HG02678 (cell line): ENCODE data around the gene TMC6.
"Not testable (repeated sequence)": the region's sequence is repeated elsewhere in the genome, so short reads cannot be mapped to it uniquely, and the experiment has no call there.

Experiments used
- ATAC-seq: cut with Tn5 transposase; IDR thresholded peaks from one replicate; pipeline ENCODE4 v1.9.1; 2021; ENCODE audit warnings: mild to moderate bottlenecking, moderate library complexity; ENCODE audit not compliant: unreplicated experiment

Gene TMC6

DNA sequence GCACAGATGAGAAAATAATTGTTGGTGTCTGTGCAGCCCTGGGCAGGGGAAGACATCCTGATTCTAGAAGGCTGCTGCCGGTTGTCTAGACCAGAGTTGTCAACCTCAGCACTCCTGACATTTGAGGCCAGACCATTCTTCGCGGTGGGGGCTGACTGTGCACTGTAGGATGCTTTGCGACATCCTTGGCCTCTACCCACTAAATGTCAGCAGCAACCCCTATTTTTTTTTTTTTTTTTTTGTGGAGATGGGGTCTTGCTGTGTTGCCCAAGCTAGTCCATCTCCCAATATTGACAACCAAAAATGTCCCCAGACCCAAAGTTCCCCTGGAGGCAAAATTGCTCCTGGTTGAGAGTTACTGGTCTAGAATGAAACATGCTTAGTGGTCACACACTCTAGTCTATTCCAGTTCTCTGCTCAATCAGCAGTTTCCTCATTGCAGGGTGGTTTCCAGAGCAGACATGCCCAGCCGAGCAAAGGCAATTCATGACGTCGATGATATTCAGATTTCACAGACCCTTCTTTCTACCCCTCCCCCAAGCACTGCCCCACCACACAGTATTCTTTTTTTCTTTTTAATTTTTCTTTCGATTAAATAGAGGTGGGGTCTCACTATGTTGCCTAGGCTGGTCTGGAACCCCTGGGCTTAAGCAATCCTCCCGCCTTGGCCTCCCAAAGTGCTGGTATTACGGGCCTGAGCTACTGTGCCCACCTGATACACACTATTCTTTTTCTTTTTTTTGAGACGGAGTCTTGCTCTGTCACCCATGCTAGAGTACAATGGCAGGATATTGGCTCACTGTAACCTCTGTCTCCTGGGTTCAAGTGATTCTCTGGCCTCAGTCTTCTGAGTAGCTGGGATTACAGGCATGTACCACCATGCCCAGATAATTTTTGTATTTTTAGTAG, 26.6 kb upstream of the TMC6 start:
- peak; percentile 50 for ATAC-seq

GRCh38 chr17:78151514-78152008, 23.0 kb upstream of the TMC6 start:
- ATAC-seq: no peak

- ATAC-seq: no peak
Measured at GRCh38 chr17:78148286-78149016, 19.9 kb upstream of the TMC6 start.

DNA sequence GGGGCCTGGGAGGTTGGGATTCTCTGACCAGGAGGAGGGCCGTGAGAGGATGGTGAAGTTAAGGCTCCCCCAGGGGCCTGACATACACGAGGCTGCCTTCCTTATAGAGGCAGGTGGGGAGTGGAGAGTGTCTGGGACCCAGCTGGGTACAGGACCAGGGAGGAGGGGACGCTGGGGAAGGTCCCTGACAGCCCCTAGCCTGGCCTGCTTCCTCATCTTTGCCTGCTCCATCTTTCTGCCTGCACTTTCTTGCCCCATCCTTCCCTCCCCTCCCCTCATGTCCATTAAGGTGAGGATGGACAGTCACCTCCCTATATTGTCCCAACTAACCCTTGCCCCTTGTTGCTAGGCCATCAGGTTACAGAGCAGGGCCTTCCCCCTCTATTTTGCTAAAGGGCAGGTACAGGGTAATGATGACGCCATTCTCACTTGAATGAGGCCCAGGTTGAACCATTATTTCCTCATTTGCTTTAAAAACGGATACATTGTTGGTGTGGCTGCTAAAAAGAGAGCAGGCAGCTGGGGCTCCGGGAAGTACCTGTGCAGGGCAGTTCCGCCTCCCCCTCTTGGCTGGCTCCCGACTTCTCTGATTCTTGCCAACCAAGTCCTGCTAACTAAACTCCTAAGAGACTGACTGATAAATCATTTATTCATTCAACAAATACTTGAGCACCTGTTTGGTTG, 18.9 kb upstream of the TMC6 start:
- peak; percentile 33 for ATAC-seq

GRCh38 chr17:78146881-78147280, 18.3 kb upstream of the TMC6 start:
- no peak for ATAC-seq

GRCh38 chr17:78146471-78146869, 17.9 kb upstream of the TMC6 start:
- ATAC-seq: no peak

- no peak for ATAC-seq
Measured at GRCh38 chr17:78144736-78145641, 16.4 kb upstream of the TMC6 start.

DNA sequence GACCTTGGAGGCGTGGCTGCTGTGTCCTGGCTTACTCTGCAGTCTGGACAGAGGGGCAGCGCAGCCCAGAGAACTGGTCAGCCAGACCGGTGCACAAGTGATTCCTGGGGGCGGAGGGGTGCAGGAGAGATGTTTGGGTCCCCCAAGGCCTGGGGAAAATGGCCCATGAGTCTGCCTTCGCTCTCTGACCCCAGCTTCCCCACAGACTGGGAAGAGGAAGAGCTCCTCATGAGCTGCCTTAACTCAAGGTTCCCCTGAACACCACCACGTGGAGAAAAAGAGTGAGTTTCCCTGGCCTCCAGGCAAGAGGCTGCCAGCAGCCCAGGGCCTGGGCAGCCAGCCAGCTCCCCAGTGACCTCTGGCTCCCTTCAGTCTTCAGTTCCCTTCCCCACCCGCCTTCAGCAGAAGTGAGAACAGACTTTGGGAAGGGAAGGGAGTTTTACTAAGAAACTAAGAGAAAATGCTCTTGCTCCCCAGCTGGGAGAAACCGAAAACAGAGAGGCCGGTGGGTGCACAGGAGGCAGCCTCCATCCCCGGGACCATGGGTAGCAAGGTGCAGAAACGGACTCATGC, 15.7 kb upstream of the TMC6 start:
- ATAC-seq: no peak

- no peak for ATAC-seq
Measured at GRCh38 chr17:78143214-78144146, 14.9 kb upstream of the TMC6 start.

DNA sequence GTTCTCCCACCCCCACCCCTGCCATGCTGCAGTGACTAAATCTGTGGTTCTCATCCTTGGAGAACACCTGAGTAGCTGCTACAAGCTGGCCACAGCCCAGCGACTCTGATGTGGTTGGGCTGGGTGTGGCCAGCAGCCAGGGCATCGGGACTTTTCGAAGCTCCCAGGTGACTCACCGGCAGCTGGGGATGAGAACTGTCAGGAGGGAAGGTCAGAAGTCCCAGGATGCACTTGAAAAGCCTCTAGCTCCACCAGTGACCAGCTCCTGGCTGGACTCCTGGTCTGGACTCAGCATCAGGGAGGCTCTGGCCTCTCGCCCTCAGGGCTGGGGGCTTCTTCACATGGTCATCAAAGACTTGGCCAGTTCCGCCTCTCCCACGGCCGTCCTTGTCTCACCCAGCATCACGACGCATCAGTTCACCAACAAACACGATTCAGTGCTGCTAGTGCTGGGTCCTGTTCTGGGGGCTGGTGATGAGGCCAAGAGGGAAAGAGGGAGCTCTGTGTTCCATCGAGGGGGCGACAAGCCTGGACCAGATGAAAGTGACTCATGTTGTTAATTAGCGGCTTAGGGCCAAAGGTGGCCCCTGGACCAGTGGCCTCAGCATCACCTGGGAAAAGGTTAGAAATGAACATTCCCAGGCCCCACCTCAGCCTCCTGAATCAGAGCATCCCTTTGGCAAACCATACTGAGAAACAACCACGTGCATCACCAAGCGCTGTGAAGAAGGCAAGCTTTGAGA, 13.7 kb upstream of the TMC6 start:
- no peak for ATAC-seq

GRCh38 chr17:78141437-78142118, 13.0 kb upstream of the TMC6 start:
- no peak for ATAC-seq

DNA sequence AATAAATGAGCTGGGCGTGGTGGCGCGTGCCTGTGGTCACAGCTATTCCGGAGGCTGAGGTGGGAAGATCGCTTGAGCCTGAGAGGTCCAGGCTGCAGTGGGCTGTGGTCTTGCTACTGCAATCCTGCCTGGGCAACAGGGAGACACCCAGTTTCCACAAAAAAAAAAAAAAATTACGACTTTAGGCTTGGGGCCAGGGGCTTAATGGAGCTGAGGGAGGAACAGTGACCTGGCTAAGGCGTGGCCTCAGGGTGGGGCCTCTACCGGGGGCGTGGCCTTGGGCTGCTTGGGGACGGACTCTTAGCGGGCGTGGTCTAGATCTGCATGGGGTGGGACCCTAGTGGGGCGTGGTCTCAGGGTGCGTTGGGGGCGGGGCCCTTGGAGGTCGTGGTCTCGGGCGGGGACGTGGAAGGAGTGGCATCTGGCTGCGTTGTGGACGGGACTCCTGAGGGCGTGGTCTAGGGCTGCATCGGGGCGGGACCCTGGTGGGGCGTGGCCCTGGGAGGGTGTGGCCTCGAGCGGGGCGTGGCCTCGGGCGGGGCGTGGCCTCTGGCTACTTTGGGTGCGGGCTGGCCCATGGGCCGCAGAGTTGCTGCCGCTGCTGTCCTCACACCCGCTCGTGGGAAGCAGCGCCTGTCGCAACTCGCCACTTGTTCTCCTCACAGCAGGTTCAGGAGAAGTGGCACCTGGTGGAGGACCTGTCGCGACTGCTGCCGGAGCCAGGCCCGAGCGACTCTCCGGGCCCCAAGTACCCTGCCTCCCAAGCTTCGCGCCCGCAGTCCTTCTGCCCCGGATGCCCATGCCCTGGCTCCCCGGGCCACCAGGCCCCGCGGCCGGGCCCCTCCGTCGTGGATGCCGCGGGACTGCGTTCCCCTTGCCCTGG, 11.9 kb upstream of the TMC6 start:
- ATAC-seq: peak; percentile 74

DNA sequence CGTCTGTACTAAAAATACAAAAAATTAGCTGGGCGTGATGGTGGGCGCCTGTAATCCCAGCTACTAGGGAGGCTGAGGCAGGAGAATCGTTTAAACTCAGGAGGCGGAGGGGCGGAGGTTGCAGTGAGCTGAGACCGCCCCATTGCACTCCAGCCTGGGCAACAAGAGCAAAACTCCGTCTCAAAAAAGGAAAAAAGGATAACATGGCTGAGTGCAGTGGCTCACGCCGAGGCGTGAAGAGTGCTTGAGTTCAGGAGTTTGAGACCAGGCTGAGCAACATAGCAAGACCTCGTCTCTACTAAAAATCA, 11.3 kb upstream of the TMC6 start:
- not testable (repeated sequence) for ATAC-seq

DNA sequence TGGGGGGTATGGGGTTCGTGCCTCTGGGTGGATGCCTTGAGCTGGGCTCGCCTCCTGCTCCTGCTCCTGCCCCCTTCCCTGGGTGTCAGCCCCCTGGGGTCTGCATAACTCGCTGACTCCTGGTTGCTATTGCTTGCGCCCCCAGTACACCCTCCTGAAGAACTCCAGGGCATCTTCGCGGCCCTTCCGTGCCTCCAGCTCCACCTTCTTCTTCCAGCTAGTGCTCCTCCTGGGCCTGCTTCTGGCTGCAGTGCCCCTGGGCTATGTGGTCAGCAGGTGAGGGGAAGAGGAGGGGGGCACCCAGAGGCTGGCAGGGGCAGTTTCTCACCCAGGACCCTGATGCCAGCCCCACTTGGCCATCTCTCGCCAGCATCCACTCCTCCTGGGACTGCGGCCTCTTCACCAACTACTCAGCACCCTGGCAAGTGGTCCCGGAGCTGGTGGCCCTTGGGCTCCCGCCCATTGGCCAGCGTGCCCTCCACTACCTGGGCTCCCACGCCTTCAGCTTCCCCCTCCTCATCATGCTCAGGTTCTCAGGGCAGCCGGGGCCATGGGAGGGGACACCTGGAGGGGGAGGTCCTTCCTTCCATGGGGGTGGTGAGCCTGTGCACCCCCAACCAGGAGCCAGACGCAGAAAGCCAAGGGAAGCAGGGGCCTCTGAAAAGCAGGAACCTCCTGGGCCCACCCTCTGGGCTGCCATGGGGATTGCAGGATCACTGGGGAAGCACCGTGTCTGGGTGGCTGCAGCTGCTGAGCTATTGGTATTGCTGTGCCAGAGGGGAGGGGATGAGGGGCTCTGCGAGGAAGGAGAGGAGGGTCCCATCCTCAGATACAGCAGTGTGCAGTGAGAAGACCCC, 9.9 kb upstream of the TMC6 start:
- no peak for ATAC-seq

- no peak for ATAC-seq
Measured at GRCh38 chr17:78137392-78138203, 9.0 kb upstream of the TMC6 start.
